Measurements from ENCODE around the gene BTBD9.
"Not testable (repeated sequence)": the region's sequence is repeated elsewhere in the genome, so short reads cannot be mapped to it uniquely, and the experiment has no call there.

The BTBD9 gene

GRCh38 chr6:38649744-38650143 is 10.0 kb upstream of the BTBD9 start:
- DNase-seq (ENCODE audit: low spot score) = no peak

GRCh38 chr6:38648629-38649028 is 8.9 kb upstream of the BTBD9 start:
- no peak for DNase-seq (ENCODE audit: low spot score)

- DNase-seq (ENCODE audit: low spot score) = no peak
Measured at GRCh38 chr6:38646166-38646878, 6.6 kb upstream of the BTBD9 start.

- DNase-seq (ENCODE audit: low spot score) = no peak
Measured at GRCh38 chr6:38644951-38645350, 5.2 kb upstream of the BTBD9 start.

GRCh38 chr6:38640216-38640909 is 634 bp upstream of the BTBD9 start:
- DNase-seq (ENCODE audit: low spot score) = no peak

GRCh38 chr6:38638941-38639497 is 710 bp downstream of the BTBD9 start:
- peak; percentile 62 for DNase-seq (ENCODE audit: low spot score)

- DNase-seq (ENCODE audit: low spot score) = no peak
Measured at GRCh38 chr6:38637756-38638155, 2.0 kb downstream of the BTBD9 start.

GRCh38 chr6:38636027-38636426 is 3.7 kb downstream of the BTBD9 start:
- DNase-seq (ENCODE audit: low spot score) = no peak

GRCh38 chr6:38634518-38634917 is 5.2 kb downstream of the BTBD9 start:
- no peak for DNase-seq (ENCODE audit: low spot score)

GRCh38 chr6:38632490-38632889 is 7.2 kb downstream of the BTBD9 start:
- no peak for DNase-seq (ENCODE audit: low spot score)

GRCh38 chr6:38631186-38631783 is 8.4 kb downstream of the BTBD9 start:
- no peak for DNase-seq (ENCODE audit: low spot score)

- DNase-seq (ENCODE audit: low spot score) = no peak
Measured at GRCh38 chr6:38625217-38625616, 14.5 kb downstream of the BTBD9 start.

- not testable (repeated sequence) for DNase-seq (ENCODE audit: low spot score)
Measured at GRCh38 chr6:38619342-38619741, 20.4 kb downstream of the BTBD9 start.

GRCh38 chr6:38618301-38618700 is 21.4 kb downstream of the BTBD9 start:
- DNase-seq (ENCODE audit: low spot score) = not testable (repeated sequence)

GRCh38 chr6:38617856-38618255 is 21.9 kb downstream of the BTBD9 start:
- DNase-seq (ENCODE audit: low spot score) = no peak

GRCh38 chr6:38612143-38612965 is 27.4 kb downstream of the BTBD9 start:
- DNase-seq (ENCODE audit: low spot score) = no peak

- no peak for DNase-seq (ENCODE audit: low spot score)
Measured at GRCh38 chr6:38610050-38610625, 29.6 kb downstream of the BTBD9 start.

GRCh38 chr6:38604700-38605099 is 35.0 kb downstream of the BTBD9 start:
- no peak for DNase-seq (ENCODE audit: low spot score)

GRCh38 chr6:38603966-38604365 is 35.8 kb downstream of the BTBD9 start:
- no peak for DNase-seq (ENCODE audit: low spot score)

- DNase-seq (ENCODE audit: low spot score) = no peak
Measured at GRCh38 chr6:38603496-38603895, 36.2 kb downstream of the BTBD9 start.

- DNase-seq (ENCODE audit: low spot score) = no peak
Measured at GRCh38 chr6:38599966-38600550, 39.7 kb downstream of the BTBD9 start.
